NT2/D1 (cell line): Measurements from ENCODE around the gene CCN2.

Source experiments
- SUZ12 ChIP-seq: IDR thresholded peaks from 2 replicates; pipeline ENCODE4 v1.6.1; 2011; ENCODE audit not compliant: insufficient read length, insufficient read depth; ENCODE audit errors: extremely low read depth
- YY1 ChIP-seq: IDR thresholded peaks from 2 replicates; pipeline ENCODE4 v1.6.1; 2011; ENCODE audit not compliant: insufficient read length, insufficient read depth
- ZNF274 ChIP-seq: IDR thresholded peaks from 2 replicates; pipeline ENCODE4 v1.6.1; 2011; ENCODE audit warnings: mild to moderate bottlenecking, low read depth, low read length

GRCh38 chr6:131931063-131931750 lies 20.0 kb downstream of the CCN2 start:
- TF ChIP-seq ZNF274 (no peak), YY1 (no peak), SUZ12 (no peak)
